ENCODE data around the gene GRID2. TPM values are rescaled to one million over a fixed set of nuclear protein-coding genes. Genes with fewer than 3 reads are reported as not detected.

The GRID2 gene
- total RNA-seq, 4 donors from 2014 or later, result 0.16 TPM; not detected in 3

GRCh38 chr4:93409035-93409434 is 1105.3 kb downstream of the GRID2 start:
- no peaks in the 10 kb centered on the region for H3K4me1 ChIP-seq
- intact Hi-C loops (cut with DNase I; ENCODE audit: low total_unique reads) (no loop called here), in situ Hi-C loops (cut with MboI; ENCODE audit: low pct_ligation_motif_present in 1 of 4, low pct_unique_long_range_greater_than_20kb in 1 of 4, low sequenced_read_pairs in 3 of 4) (loop anchor here in 1 of 4 donors (25.0 kb wide), 1 partner anchor 97 kb away; no protein-coding TSS in a partner anchor)
- H3K4me3 ChIP-seq, result no peak overlapping the region
- no peaks in the 10 kb centered on the region for H3K27me3 ChIP-seq
- H3K36me3 ChIP-seq, result no peaks in the 10 kb centered on the region
- H3K27ac ChIP-seq, result no peak overlapping the region
- WGBS, 2 donors (ENCODE audit: low coverage in 1 of 2), result 14 to 17% methylated on average over 1 of the region's 1 CpG
- TF ChIP-seq POLR2A (IDR thresholded peaks at IDR 0.05) (no peak), EP300 (IDR thresholded peaks at IDR 0.05; ENCODE audit: low read depth) (no peak), CTCF (IDR thresholded peaks at IDR 0.05) (no peak), POLR2AphosphoS5 (IDR thresholded peaks at IDR 0.05) (no peak)
- no peaks in the 10 kb centered on the region for H3K9me3 ChIP-seq
- no peak for DNase-seq

- Histone ChIP-seq H3K27ac (no peak overlapping the region), H3K36me3 (no peaks in the 10 kb centered on the region), H3K27me3 (no peaks in the 10 kb centered on the region), H3K4me3 (no peak overlapping the region), H3K9me3 (no peaks in the 10 kb centered on the region), H3K4me1 (no peaks in the 10 kb centered on the region)
- in situ Hi-C loops (cut with MboI; ENCODE audit: low pct_ligation_motif_present in 1 of 4, low pct_unique_long_range_greater_than_20kb in 1 of 4, low sequenced_read_pairs in 3 of 4) (loop anchor here in 1 of 4 donors (25.0 kb wide), 1 partner anchor 102 kb away; no protein-coding TSS in a partner anchor), intact Hi-C loops (cut with DNase I; ENCODE audit: low total_unique reads) (no loop called here)
- no peak for DNase-seq
- TF ChIP-seq POLR2AphosphoS5 (IDR thresholded peaks at IDR 0.05) (no peak), EP300 (IDR thresholded peaks at IDR 0.05; ENCODE audit: low read depth) (no peak), CTCF (IDR thresholded peaks at IDR 0.05) (no peak), POLR2A (IDR thresholded peaks at IDR 0.05) (no peak)
- WGBS, 2 donors (ENCODE audit: low coverage in 1 of 2), result 50 to 72% methylated on average over 1 of the region's 1 CpG
These were observed 1110.3 kb downstream of the GRID2 start for GRCh38 chr4:93414041-93414550.

GRCh38 chr4:93416344-93417128 is 1112.8 kb downstream of the GRID2 start:
- no peak for DNase-seq
- in situ Hi-C loops (cut with MboI; ENCODE audit: low pct_ligation_motif_present in 1 of 4, low pct_unique_long_range_greater_than_20kb in 1 of 4, low sequenced_read_pairs in 3 of 4) (loop anchor here in 1 of 4 donors (25.0 kb wide), 1 partner anchor 104 kb away; no protein-coding TSS in a partner anchor), intact Hi-C loops (cut with DNase I; ENCODE audit: low total_unique reads) (loop anchor here (5.0 kb wide), 1 partner anchor 36 kb away; no protein-coding TSS in a partner anchor)
- no peaks in the 10 kb centered on the region for H3K27me3 ChIP-seq
- H3K36me3 ChIP-seq, result no peaks in the 10 kb centered on the region
- WGBS, 2 donors (ENCODE audit: low coverage in 1 of 2), result 56 to 62% methylated on average over 4 of the region's 4 CpGs
- no peak overlapping the region for H3K4me3 ChIP-seq
- H3K27ac ChIP-seq, result no peak overlapping the region
- H3K9me3 ChIP-seq, result no peaks in the 10 kb centered on the region
- no peaks in the 10 kb centered on the region for H3K4me1 ChIP-seq
- TF ChIP-seq EP300 (IDR thresholded peaks at IDR 0.05; ENCODE audit: low read depth) (no peak), POLR2A (IDR thresholded peaks at IDR 0.05) (no peak), CTCF (IDR thresholded peaks at IDR 0.05) (no peak), POLR2AphosphoS5 (IDR thresholded peaks at IDR 0.05) (no peak)

GRCh38 chr4:93431371-93431770 is 1127.6 kb downstream of the GRID2 start:
- Histone ChIP-seq H3K36me3 (no peaks in the 10 kb centered on the region), H3K27me3 (no peaks in the 10 kb centered on the region), H3K27ac (no peak overlapping the region), H3K9me3 (no peaks in the 10 kb centered on the region), H3K4me3 (no peak overlapping the region), H3K4me1 (no peaks in the 10 kb centered on the region)
- TF ChIP-seq CTCF (IDR thresholded peaks at IDR 0.05), result no peak
- in situ Hi-C loops (cut with MboI; ENCODE audit: low pct_ligation_motif_present in 1 of 4, low pct_unique_long_range_greater_than_20kb in 1 of 4, low sequenced_read_pairs in 3 of 4), result no loop called here
- intact Hi-C loops (cut with DNase I; ENCODE audit: low total_unique reads), result no loop called here
- DNase-seq, result no peak

All from transverse colon (tissue), 4 donors.